CD4-positive, alpha-beta T cell (primary cell): Measurements from ENCODE around the gene DTNBP1. TPM values are rescaled to one million over a fixed set of nuclear protein-coding genes. Genes with fewer than 3 reads are reported as not detected.
A peak's percentile ranks its signal among the peaks of the same experiment; 100 is the strongest.

ENCODE experiments used
- ATAC-seq: fragments of 200-7000 bp; cut with Tn5 transposase; one replicate; pipeline ENCODE4 v1.10.0; 2022; ENCODE audit warnings: mild to moderate bottlenecking; ENCODE audit not compliant: poor library complexity
- CTCF ChIA-PET: fragments of 350-600 bp; sonication (Branson Sonifier 250); formaldehyde crosslinking; loops from one replicate; lab custom pipeline; 2021; ENCODE audit warnings: antibody characterized with exemption, inconsistent platforms; lab: Charles Lee
- POLR2A ChIA-PET: fragments of 350-600 bp; sonication (Branson Sonifier 250); formaldehyde crosslinking; loops from one replicate; lab custom pipeline; 2021; ENCODE audit warnings: antibody characterized with exemption, inconsistent platforms; lab: Charles Lee
- DNase-seq, 14 experiments: peaks; one replicate each; pipeline ENCODE4 v3.0.0-alpha.2; 2013 to 2020; ENCODE audit warnings: mixed read lengths in 2 of 14
- H3K27ac ChIP-seq, 2 donors: one replicate each; pipeline versions ENCODE4 v1.5.1 to v1.7.0; 2013; ENCODE audit warnings: low read length in 2 of 2, low read depth in 1 of 2, mild to moderate bottlenecking in 1 of 2
- H3K27me3 ChIP-seq, 2 experiments: 1 replicate in 1 of 2; 2 replicates in 1 of 2; pipeline versions ENCODE4 v1.6.1 to v1.7.0; 2013; ENCODE audit warnings: low read length in 2 of 2, control low read depth in 1 of 2, mild to moderate bottlenecking in 1 of 2, moderate library complexity in 1 of 2; ENCODE audit not compliant: insufficient read depth in 2 of 2, control insufficient read depth in 1 of 2
- H3K36me3 ChIP-seq: one replicate; pipeline ENCODE4 v1.6.1; 2013; ENCODE audit warnings: low read length, control low read depth; ENCODE audit not compliant: insufficient read depth
- H3K4me1 ChIP-seq: one replicate; pipeline ENCODE4 v1.6.1; 2013; ENCODE audit warnings: low read length, control low read depth; ENCODE audit not compliant: insufficient read depth
- H3K4me3 ChIP-seq: one replicate; pipeline ENCODE4 v1.5.1; 2013; ENCODE audit warnings: mild to moderate bottlenecking, low read length, moderate library complexity
- H3K9me3 ChIP-seq, 2 experiments: 1 replicate in 1 of 2; 2 replicates in 1 of 2; pipeline versions ENCODE4 v1.6.1 to v1.7.0; 2013; ENCODE audit warnings: low read length in 2 of 2, mild to moderate bottlenecking in 2 of 2, control low read depth in 1 of 2, moderate library complexity in 1 of 2; ENCODE audit not compliant: control insufficient read depth in 1 of 2, insufficient read depth in 1 of 2
- H3K27ac Mint-ChIP-seq: one replicate; pipeline ENCODE4 v1.8.0; 2020; ENCODE audit warnings: mixed read lengths
- H3K27me3 Mint-ChIP-seq: one replicate; pipeline ENCODE4 v1.8.0; 2021; ENCODE audit warnings: mixed read lengths
- H3K36me3 Mint-ChIP-seq: one replicate; pipeline ENCODE4 v1.8.0; 2021; ENCODE audit warnings: low read depth, mixed read lengths
- H3K4me1 Mint-ChIP-seq: one replicate; pipeline ENCODE4 v1.8.0; 2021; ENCODE audit warnings: low read depth, mixed read lengths
- H3K4me3 Mint-ChIP-seq: one replicate; pipeline ENCODE4 v1.8.0; 2020; ENCODE audit warnings: mild to moderate bottlenecking, mixed read lengths
- H3K9me3 Mint-ChIP-seq: one replicate; pipeline ENCODE4 v1.8.0; 2020; ENCODE audit warnings: mixed read lengths
- intact Hi-C, 2 experiments: fragments of 100-400 bp; cut with DNase I in 1 of 2; cut with micrococcal nuclease in 1 of 2; formaldehyde crosslinking; loops; one replicate each; pipeline versions ENCODE4 v1.15.1 to v1.9.0; 2023 to 2025; cut with DNase I, micrococcal nuclease
- total RNA-seq, 174 experiments: library from RNA in 2 of 174; stranded (reverse) in 2 of 174; gene quantifications; one replicate each; pipeline ENCODE4 v1.2.3 and lab custom pipeline; 2021 to 2026
- TF ChIP-seq, protein P1 (sequence below): fragments of 200-600 bp; IDR thresholded peaks from one replicate; pipeline ENCODE4 v1.8.0; 2022; ENCODE audit warnings: antibody characterized with exemption, mild to moderate bottlenecking

Gene DTNBP1
- total RNA-seq, 2 experiments from 2014 or later: 14.5 to 14.7 TPM

DNA sequence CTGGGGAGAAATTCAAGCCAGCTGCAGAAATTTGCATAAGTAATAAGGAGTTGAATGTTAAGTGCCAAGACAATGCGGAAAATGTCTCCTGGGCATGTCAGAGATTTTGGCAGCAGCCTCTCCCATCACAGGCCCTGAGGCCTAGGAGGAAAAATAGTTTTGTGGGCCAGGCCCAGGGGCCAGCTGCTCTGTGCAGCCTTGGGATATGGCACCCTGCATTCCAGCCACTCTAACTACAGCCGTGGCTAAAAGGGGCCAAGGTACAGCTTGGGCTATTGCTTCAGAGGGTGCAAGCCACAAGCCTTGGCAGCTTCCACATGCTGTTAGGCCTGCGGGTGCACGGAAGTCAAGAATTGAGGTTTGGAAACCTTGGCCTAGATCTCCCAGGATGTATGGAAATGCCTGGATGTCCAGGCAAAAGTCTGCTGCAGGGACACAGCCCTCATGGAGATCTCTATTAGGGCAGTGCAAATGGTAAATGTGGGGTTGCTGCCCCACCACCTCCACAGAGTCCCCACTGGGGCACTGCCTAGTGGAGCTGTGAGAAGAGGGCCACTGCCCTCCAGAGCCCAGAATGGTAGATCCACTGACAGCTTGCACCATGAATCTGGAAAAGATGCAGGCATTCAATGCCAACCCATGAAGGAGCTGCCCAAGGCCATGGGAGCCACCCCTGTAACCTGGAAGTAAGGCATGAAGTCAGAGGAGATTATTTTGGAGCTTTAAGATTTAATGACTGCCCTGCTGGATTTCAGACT lies 126.5 kb downstream of the DTNBP1 start:
- ATAC-seq: no peak
- H3K4me1 Mint-ChIP-seq: peaks cover 7% of the 10 kb centered on the region
- no peak overlapping the region for H3K27ac Mint-ChIP-seq

DNA sequence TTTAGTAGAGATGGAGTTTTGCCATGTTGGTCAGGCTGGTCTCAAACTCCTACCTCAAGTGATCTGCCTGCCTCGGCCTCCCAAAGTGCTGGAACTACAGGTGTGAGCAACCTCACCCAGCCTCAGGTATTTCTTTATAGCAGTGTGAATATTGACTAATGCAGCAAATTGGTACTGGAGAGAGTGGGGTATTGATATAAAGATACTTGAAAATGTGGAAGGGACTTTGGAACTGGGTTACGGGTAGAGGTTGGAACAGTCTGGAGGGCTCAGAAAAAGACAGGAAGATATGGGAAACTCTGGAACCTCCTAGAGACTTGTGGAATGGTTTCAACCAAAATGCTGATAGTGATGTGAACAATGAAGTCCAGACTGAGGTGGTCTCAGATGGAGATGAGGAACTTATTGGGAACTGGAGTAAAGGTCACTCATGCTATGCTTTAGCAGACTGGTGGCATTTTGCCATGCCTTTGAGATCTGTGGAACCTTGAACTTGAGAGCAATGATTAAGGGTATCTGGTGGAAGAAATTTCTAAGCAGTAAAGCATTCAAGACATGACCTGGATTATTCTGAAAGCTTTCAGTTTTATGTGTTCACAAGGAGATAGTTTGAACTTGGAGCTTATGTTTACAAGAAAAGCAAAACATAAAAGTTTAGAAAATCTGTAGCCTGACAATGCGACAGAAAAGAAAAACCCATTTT lies 127.2 kb downstream of the DTNBP1 start:
- Mint-ChIP-seq H3K4me3 (no peak overlapping the region), H3K9me3 (no peaks in the 10 kb centered on the region), H3K4me1 (peaks cover 13% of the 10 kb centered on the region), H3K36me3 (peaks cover 35% of the 10 kb centered on the region), H3K27me3 (no peaks in the 10 kb centered on the region), H3K27ac (no peak overlapping the region)
- Histone ChIP-seq H3K27me3 (no peaks in the 10 kb centered on the region), H3K4me3 (no peak overlapping the region), H3K27ac (no peak overlapping the region), H3K4me1 (peaks cover 4% of the 10 kb centered on the region), H3K36me3 (peaks cover 23% of the 10 kb centered on the region), H3K9me3 (no peaks in the 10 kb centered on the region)
- ATAC-seq (no peak), DNase-seq (no peak)
- ChIA-PET CTCF (no interaction called here), POLR2A (no interaction called here)
- TF ChIP-seq, protein P1, sequence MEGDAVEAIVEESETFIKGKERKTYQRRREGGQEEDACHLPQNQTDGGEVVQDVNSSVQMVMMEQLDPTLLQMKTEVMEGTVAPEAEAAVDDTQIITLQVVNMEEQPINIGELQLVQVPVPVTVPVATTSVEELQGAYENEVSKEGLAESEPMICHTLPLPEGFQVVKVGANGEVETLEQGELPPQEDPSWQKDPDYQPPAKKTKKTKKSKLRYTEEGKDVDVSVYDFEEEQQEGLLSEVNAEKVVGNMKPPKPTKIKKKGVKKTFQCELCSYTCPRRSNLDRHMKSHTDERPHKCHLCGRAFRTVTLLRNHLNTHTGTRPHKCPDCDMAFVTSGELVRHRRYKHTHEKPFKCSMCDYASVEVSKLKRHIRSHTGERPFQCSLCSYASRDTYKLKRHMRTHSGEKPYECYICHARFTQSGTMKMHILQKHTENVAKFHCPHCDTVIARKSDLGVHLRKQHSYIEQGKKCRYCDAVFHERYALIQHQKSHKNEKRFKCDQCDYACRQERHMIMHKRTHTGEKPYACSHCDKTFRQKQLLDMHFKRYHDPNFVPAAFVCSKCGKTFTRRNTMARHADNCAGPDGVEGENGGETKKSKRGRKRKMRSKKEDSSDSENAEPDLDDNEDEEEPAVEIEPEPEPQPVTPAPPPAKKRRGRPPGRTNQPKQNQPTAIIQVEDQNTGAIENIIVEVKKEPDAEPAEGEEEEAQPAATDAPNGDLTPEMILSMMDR: no peak
- intact Hi-C loops: no loop called here

More for the DNA sequence above, 126.5 kb downstream of the DTNBP1 start:
- Histone ChIP-seq H3K27me3 (no peaks in the 10 kb centered on the region), H3K4me3 (no peak overlapping the region), H3K9me3 (no peaks in the 10 kb centered on the region), H3K36me3 (peaks cover 17% of the 10 kb centered on the region), H3K4me1 (peaks cover 4% of the 10 kb centered on the region), H3K27ac (no peak overlapping the region)
- Mint-ChIP-seq H3K36me3 (peaks cover 28% of the 10 kb centered on the region), H3K9me3 (no peaks in the 10 kb centered on the region), H3K4me3 (no peak overlapping the region), H3K27me3 (no peaks in the 10 kb centered on the region)
- DNase-seq: no peak
- POLR2A ChIA-PET: no interaction called here
- intact Hi-C loops: no loop called here
- CTCF ChIA-PET: no interaction called here
- TF ChIP-seq, protein P1: no peak

DNA sequence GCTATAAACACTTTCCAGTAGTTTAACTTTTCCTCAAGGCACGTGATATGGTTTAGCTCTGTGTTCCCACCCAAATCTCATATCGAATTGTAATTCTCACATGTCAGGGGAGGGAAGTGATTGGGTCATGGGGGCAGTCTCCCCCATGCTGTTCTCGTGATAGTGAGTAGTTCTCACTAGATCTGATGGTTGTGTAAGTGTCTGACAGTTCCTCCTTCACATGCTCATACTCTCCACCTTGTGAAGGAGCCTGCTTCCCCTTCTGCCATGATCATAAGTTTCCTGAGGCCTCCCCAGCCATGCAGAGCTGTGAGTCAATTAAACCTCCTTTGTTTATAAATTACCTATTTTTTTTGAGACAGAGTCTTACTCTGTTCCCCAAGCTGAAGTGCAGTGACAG lies 127.9 kb downstream of the DTNBP1 start:
- intact Hi-C loops: no loop called here
- H3K4me3 ChIP-seq: no peak overlapping the region
- H3K4me3 Mint-ChIP-seq: no peak overlapping the region
- H3K36me3 ChIP-seq: peaks cover 30% of the 10 kb centered on the region
- no peak overlapping the region for H3K27ac ChIP-seq
- H3K9me3 ChIP-seq: no peaks in the 10 kb centered on the region
- H3K27ac Mint-ChIP-seq: no peak overlapping the region
- TF ChIP-seq, protein P1: no peak
- no peaks in the 10 kb centered on the region for H3K27me3 ChIP-seq
- H3K4me1 ChIP-seq: peaks cover 4% of the 10 kb centered on the region
- ATAC-seq (no peak), DNase-seq (peak in 3 of 14 experiments; percentile 6 to 70 (median 51))
- POLR2A ChIA-PET: no interaction called here
- CTCF ChIA-PET: no interaction called here
- peaks cover 20% of the 10 kb centered on the region for H3K4me1 Mint-ChIP-seq
- peaks cover 42% of the 10 kb centered on the region for H3K36me3 Mint-ChIP-seq
- no peaks in the 10 kb centered on the region for H3K9me3 Mint-ChIP-seq
- no peaks in the 10 kb centered on the region for H3K27me3 Mint-ChIP-seq
